ENCODE results near the gene BTN2A1. TPM values are rescaled to one million over a fixed set of nuclear protein-coding genes. Genes with fewer than 3 reads are reported as not detected.

BTN2A1 gene
- total RNA-seq, 1 donor, result 11.1 TPM

Other genes starting within 250 kb of the BTN2A1 start
- 32.0 TPM for gene BTN3A2, start 92.8 kb upstream of the BTN2A1 start, total RNA-seq
- gene BTN2A2, start 74.8 kb upstream of the BTN2A1 start, total RNA-seq, result 29.2 TPM
- gene BTN3A1, start 55.7 kb upstream of the BTN2A1 start, total RNA-seq, result 51.2 TPM
- 19.4 TPM for gene BTN3A3, start 17.5 kb upstream of the BTN2A1 start, total RNA-seq
- gene BTN1A1, start 42.3 kb downstream of the BTN2A1 start, total RNA-seq, result not detected
- 40.4 TPM for gene HMGN4, start 80.4 kb downstream of the BTN2A1 start, total RNA-seq
- 36.9 TPM for gene ABT1, start 139.0 kb downstream of the BTN2A1 start, total RNA-seq
- gene ZNF322, start 201.8 kb downstream of the BTN2A1 start, total RNA-seq, result 1.2 TPM